B cell (primary cell): Measurements from ENCODE around the gene ANKRD49. TPM values are rescaled to one million over a fixed set of nuclear protein-coding genes. Genes with fewer than 3 reads are reported as not detected.

Experiments
- ATAC-seq: fragments of 200-7000 bp; cut with Tn5 transposase; one replicate; pipeline ENCODE4 v1.10.0; 2021; ENCODE audit warnings: low read depth, mild to moderate bottlenecking, moderate number of reproducible peaks, moderate library complexity
- CTCF ChIA-PET: fragments of 350-600 bp; sonication (Branson Sonifier 250); formaldehyde crosslinking; loops from one replicate; lab custom pipeline; 2021; ENCODE audit warnings: antibody characterized with exemption, inconsistent platforms; lab: Charles Lee
- POLR2A ChIA-PET: fragments of 350-600 bp; sonication (Branson Sonifier 250); formaldehyde crosslinking; loops from one replicate; lab custom pipeline; 2021; ENCODE audit warnings: antibody characterized with exemption; lab: Charles Lee
- DNase-seq: peaks from one replicate; pipeline ENCODE4 v3.0.0; 2013
- H2AFZ ChIP-seq: 2 replicates; pipeline ENCODE4 v1.6.1; 2012; ENCODE audit warnings: mild to moderate bottlenecking, low read depth, low read length; ENCODE audit not compliant: insufficient read depth, poor library complexity, severe bottlenecking
- H3K27ac ChIP-seq, 2 donors: 1 replicate in 1 of 2; 2 replicates in 1 of 2; pipeline ENCODE4 v1.5.1; 2012 to 2013; ENCODE audit warnings: low read length in 2 of 2, mild to moderate bottlenecking in 2 of 2, moderate library complexity in 1 of 2
- H3K27me3 ChIP-seq, 4 experiments: fragments of 200-600 bp in 1 of 4; sonication (generic) in 1 of 4; replicated peaks in 1 of 4; 1 replicate in 2 of 4; 2 replicates in 2 of 4; pipeline versions ENCODE4 v1.6.1 to v1.7.0; 2013 to 2016; ENCODE audit warnings: low read length in 3 of 4, mild to moderate bottlenecking in 2 of 4, mixed read lengths in 1 of 4, moderate library complexity in 1 of 4; ENCODE audit not compliant: insufficient read depth in 4 of 4, control insufficient read depth in 3 of 4; ENCODE audit errors: control extremely low read depth in 1 of 4
- H3K36me3 ChIP-seq, 2 experiments: replicated peaks in 1 of 2; 1 replicate in 1 of 2; 2 replicates in 1 of 2; pipeline versions ENCODE4 v1.6.1 to v1.7.1; 2013; ENCODE audit warnings: low read length in 1 of 2; ENCODE audit not compliant: insufficient read depth in 2 of 2, control insufficient read depth in 1 of 2; ENCODE audit errors: control extremely low read depth in 1 of 2, extremely low read depth in 1 of 2
- H3K4me1 ChIP-seq, 2 donors: fragments of 200-600 bp in 1 of 2; sonication (generic) in 1 of 2; 1 replicate in 1 of 2; 2 replicates in 1 of 2; pipeline versions ENCODE4 v1.5.1 to v1.6.1; 2013 to 2017; ENCODE audit warnings: low read length in 2 of 2; ENCODE audit not compliant: control insufficient read depth in 2 of 2, insufficient read depth in 2 of 2
- H3K4me2 ChIP-seq: replicated peaks from 2 replicates; pipeline ENCODE3; 2012; ENCODE audit warnings: mild to moderate bottlenecking, low read depth, low read length; ENCODE audit not compliant: poor library complexity, severe bottlenecking
- H3K4me3 ChIP-seq, 5 experiments: fragments of 200-600 bp in 1 of 5; sonication (generic) in 1 of 5; 1 replicate in 3 of 5; 2 replicates in 2 of 5; pipeline versions ENCODE4 v1.5.1 to v1.7.0; 2011 to 2016; ENCODE audit warnings: low read length in 4 of 5, mild to moderate bottlenecking in 4 of 5, low read depth in 2 of 5, control low read depth in 1 of 5, moderate library complexity in 1 of 5; ENCODE audit not compliant: insufficient read depth in 1 of 5; ENCODE audit errors: control extremely low read depth in 1 of 5, extremely low read depth in 1 of 5
- H3K79me2 ChIP-seq: fragments of 200-600 bp; sonication (generic); one replicate; pipeline ENCODE4 v1.6.0; 2016; ENCODE audit warnings: low read length; ENCODE audit not compliant: control insufficient read depth, insufficient read depth
- H3K9ac ChIP-seq: fragments of 200-600 bp; sonication (generic); 2 replicates; pipeline ENCODE4 v1.6.1; 2017; ENCODE audit warnings: mild to moderate bottlenecking, low read length, moderate library complexity
- H3K9me3 ChIP-seq, 3 donors: one replicate each; pipeline versions ENCODE4 v1.6.1 to v1.7.1; 2013; ENCODE audit warnings: low read length in 2 of 3; ENCODE audit not compliant: control insufficient read depth in 2 of 3, insufficient read depth in 1 of 3; ENCODE audit errors: control extremely low read depth in 1 of 3
- H4K20me1 ChIP-seq: 2 replicates; pipeline ENCODE4 v1.6.0; 2012; ENCODE audit warnings: mild to moderate bottlenecking, low read length; ENCODE audit not compliant: insufficient read depth, control insufficient read depth, poor library complexity, severe bottlenecking
- H3K27ac Mint-ChIP-seq: one replicate; pipeline ENCODE4 v1.8.0; 2021; ENCODE audit warnings: mixed read lengths
- H3K27me3 Mint-ChIP-seq: one replicate; pipeline ENCODE4 v1.8.0; 2021; ENCODE audit warnings: mixed read lengths
- H3K4me1 Mint-ChIP-seq: one replicate; pipeline ENCODE4 v1.8.0; 2021; ENCODE audit warnings: mixed read lengths
- H3K4me3 Mint-ChIP-seq: one replicate; pipeline ENCODE4 v1.8.0; 2021; ENCODE audit warnings: mixed read lengths
- H3K9me3 Mint-ChIP-seq: one replicate; pipeline ENCODE4 v1.8.0; 2022; ENCODE audit warnings: mixed read lengths; ENCODE audit not compliant: insufficient read depth
- CTCF ChIP-seq: fragments of 200-600 bp; IDR thresholded peaks from one replicate; pipeline ENCODE4 v1.8.0; 2022; ENCODE audit warnings: antibody characterized with exemption, mild to moderate bottlenecking
- EZH2 ChIP-seq: IDR thresholded peaks from 2 replicates; pipeline ENCODE4 v1.6.1; 2012; ENCODE audit warnings: borderline replicate concordance, low read depth, mild to moderate bottlenecking, moderate library complexity, low read length; ENCODE audit not compliant: insufficient read depth, poor library complexity, severe bottlenecking
- WGBS: methylation state at CpG from one replicate; pipeline ENCODE4 v1.1.5; 2013; ENCODE audit warnings: missing lambda C conversion rate; ENCODE audit not compliant: insufficient coverage; 5-methylcytosine and 5-hydroxymethylcytosine counted together
- intact Hi-C: fragments of 100-400 bp; cut with micrococcal nuclease; formaldehyde crosslinking; loops from one replicate; pipeline ENCODE4 v1.10.0; 2022
- polyA plus RNA-seq: library from polyadenylated mRNA; depleted of rRNA; stranded (reverse); fragments of >200 nt; gene quantifications from 2 replicates; pipeline ENCODE4 v1.2.3, GENCODE V29; 2012
- total RNA-seq, 2 donors: library from RNA; stranded (reverse); fragments of 120-200 nt in 1 of 2; gene quantifications; 1 replicate in 1 of 2; 2 replicates in 1 of 2; pipeline versions ENCODE4 v1.2.3 to v1.2.4, GENCODE V29; 2013 to 2022

Gene ANKRD49
- total and polyA plus RNA-seq, 2 donors (not counting 1 experiment from before 2014, with no cell fraction given): 21.3 to 51.4 TPM

DNA sequence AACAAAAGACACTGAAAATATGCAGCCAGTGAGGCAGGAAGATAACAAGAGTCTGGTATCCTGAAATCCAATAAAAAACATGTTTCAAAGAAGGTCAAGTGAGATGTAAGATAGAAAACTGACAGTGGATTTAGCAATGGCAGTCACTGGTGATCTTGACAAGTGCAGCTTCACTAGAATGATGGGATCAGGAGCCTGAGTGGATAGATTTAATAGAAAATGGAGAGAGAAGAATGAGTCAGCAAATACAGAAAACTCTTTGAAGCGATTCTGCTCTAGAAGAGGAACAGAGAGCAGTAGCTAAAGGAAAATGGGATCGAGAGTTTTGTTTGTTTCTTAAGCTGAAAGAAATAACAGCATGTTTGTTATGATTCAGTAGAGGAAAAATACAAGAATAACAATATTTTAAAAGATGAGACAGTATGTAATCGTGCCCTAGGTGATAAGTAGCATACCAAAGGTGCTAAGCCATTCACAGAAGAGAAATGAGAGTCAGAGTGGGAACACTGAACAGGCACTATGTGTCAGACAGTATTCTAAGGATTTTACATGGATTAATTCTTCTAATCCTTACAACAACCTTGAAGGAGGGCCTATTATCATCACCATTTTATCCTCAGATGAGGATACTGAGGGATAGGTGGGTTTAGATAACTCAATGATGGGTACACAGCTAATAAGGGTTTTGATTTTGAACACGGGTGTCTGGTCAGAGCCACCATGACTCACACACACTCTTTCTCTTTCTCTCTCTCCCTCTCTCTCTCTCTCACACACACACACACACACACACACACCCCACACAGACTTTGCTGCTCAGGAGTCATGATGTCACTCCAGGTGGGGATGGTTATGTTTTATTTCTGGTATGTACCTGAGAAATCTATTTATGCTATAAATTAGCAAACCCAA lies 36.4 kb upstream of the ANKRD49 start:
- H3K9me3 Mint-ChIP-seq: peaks cover 2% of the 10 kb centered on the region
- no peaks in the 10 kb centered on the region for H4K20me1 ChIP-seq
- WGBS: 73% methylated on average over 2 of the region's 4 CpGs
- DNase-seq (no peak), ATAC-seq (no peak)
- H3K4me1 Mint-ChIP-seq: no peaks in the 10 kb centered on the region
- H3K27me3 Mint-ChIP-seq: no peaks in the 10 kb centered on the region
- H3K79me2 ChIP-seq: no peaks in the 10 kb centered on the region
- H3K9ac ChIP-seq: no peak overlapping the region
- no peak overlapping the region for H3K27ac ChIP-seq
- no peak overlapping the region for H3K4me2 ChIP-seq
- CTCF ChIA-PET: no interaction called here
- no peak overlapping the region for H2AFZ ChIP-seq
- H3K9me3 ChIP-seq: no peaks in the 10 kb centered on the region
- H3K27ac Mint-ChIP-seq: no peak overlapping the region
- no peaks in the 10 kb centered on the region for H3K27me3 ChIP-seq
- no peak overlapping the region for H3K4me3 Mint-ChIP-seq
- TF ChIP-seq CTCF (no peak), EZH2 (no peak)
- H3K4me1 ChIP-seq: no peaks in the 10 kb centered on the region
- intact Hi-C loops: no loop called here
- no peak overlapping the region for H3K4me3 ChIP-seq
- POLR2A ChIA-PET: no interaction called here
- peaks cover 10 to 24% of the 10 kb centered on the region in 2 experiments for H3K36me3 ChIP-seq

- ChIA-PET CTCF (no interaction called here), POLR2A (no interaction called here)
- Mint-ChIP-seq H3K9me3 (no peaks in the 10 kb centered on the region), H3K4me3 (no peak overlapping the region), H3K27ac (no peak overlapping the region), H3K27me3 (no peaks in the 10 kb centered on the region), H3K4me1 (no peaks in the 10 kb centered on the region)
- Histone ChIP-seq H3K79me2 (no peaks in the 10 kb centered on the region), H3K4me1 (no peaks in the 10 kb centered on the region), H3K9me3 (no peaks in the 10 kb centered on the region), H3K27me3 (no peaks in the 10 kb centered on the region), H2AFZ (no peak overlapping the region), H3K4me2 (no peak overlapping the region), H4K20me1 (no peaks in the 10 kb centered on the region), H3K4me3 (no peak overlapping the region), H3K9ac (no peak overlapping the region), H3K27ac (no peak overlapping the region), H3K36me3 (peaks cover 12 to 26% of the 10 kb centered on the region in 2 experiments)
- TF ChIP-seq CTCF: no peak
- no peak for TF ChIP-seq EZH2
- intact Hi-C loops: no loop called here
- 86% methylated on average over 2 of the region's 2 CpGs for WGBS
- DNase-seq: no peak
- ATAC-seq: no peak
These were observed 34.2 kb upstream of the ANKRD49 start for GRCh38 chr11:94459576-94459975.
